GM19328 (cell line): Measurements from ENCODE around the gene SLC1A5.
A peak's percentile ranks its signal among the peaks of the same experiment; 100 is the strongest.
"Not testable (repeated sequence)": the region's sequence is repeated elsewhere in the genome, so short reads cannot be mapped to it uniquely, and the experiment has no call there.

Experiments
- ATAC-seq: cut with Tn5 transposase; IDR thresholded peaks from one replicate; pipeline ENCODE4 v1.9.1; 2021; ENCODE audit warnings: mild to moderate bottlenecking, moderate library complexity; ENCODE audit not compliant: unreplicated experiment

SLC1A5 gene

DNA sequence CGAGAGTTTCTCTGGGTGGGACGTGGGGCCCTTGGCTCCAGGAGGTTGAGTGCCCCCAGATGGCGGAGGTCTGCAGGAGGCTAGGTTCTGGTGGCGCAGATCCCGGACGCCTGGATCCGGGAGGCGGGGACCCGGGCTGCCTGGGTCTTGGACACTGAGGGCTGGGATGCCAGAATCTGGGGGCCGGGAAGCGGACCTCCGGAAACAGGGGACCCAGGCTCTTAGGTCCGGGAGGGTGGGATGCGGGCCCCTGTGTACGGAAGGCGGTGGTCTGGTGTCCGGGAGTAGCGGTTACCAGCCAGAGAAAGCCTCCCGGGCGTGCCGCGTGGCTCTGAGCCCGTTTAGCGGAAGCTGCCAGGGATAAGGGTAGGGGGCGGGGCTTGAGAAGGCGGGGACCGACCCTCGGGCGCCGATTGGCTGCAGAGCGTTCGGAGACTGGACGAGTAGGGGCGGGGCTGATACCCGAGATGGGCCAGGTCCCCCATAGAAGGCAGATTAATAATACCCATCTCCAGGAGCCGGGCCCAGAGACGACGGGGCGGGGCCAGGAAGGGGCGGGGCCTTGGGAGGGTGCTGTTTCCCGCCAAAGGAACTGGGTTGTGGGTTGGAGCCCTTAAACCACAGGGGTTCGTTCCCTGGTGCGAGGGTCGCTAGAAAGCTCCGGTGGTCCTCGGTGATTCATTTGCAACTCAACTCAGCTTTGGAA is at the start of gene SLC1A5:
SLC1A5 (minus strand) TSS at position 333 of the 706 bp plus-strand sequence. CDS start 629 bp downstream, outside the sequence.
- peak; percentile 57 for ATAC-seq

DNA sequence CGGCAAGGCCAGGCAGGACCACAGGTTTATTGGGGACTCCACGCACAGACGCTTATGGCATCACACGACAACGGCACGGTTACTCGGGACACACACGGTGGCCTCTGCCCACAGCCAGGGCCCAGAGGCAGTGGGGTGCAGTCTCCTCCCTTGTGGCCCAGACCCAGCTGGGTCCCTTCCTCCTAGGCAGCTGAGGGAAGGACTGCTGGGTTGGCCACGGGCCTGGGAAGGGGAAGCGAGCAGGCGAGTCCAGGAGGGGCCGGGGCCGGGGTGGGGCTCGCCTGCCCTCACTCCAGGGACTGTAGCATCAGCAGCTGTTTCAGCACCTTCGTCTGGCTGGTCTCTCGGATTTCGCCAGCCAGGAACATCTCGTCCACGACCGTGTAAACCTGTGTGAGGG is 49.8 kb upstream of the SLC1A5 start:
- no peak for ATAC-seq

DNA sequence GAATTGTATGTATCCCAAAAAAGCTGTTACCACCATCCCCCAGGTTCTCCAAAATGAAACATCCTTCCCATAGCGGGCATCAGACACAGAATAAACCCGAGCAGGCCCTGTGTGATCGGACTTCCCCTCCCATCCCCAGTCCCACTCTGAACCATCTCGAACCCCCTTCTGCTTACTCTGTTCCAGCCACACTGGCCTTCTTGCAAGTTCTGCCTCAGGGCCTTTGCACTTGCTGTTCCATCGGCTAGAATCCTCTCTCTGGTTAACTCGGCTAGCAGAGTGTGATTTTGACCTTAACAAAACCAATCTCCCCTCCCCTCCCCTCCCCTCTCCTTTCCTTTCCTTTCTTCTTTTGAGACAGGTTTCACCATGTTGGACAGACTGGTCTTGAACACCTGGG is 46.6 kb upstream of the SLC1A5 start:
- ATAC-seq, result no peak

DNA sequence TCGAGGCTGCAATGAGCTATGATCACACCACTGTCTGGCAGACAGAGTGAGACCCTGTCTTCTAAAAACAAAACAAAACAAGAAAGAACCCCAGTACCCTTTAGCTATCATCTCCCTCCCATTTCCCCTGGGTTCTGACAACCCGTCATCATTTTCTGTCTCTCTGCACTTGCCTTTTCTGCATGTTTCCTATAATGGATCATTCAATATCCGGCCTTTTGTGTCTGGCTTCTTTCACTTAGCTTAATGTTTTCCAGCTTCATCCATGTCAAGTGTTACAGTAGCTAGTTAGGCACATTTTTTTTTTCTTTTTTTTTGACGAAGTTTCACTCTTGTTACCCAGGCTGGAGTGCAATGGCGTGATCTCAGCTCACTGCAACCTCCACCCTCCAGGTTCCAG is 45.7 kb upstream of the SLC1A5 start:
- ATAC-seq, result no peak

DNA sequence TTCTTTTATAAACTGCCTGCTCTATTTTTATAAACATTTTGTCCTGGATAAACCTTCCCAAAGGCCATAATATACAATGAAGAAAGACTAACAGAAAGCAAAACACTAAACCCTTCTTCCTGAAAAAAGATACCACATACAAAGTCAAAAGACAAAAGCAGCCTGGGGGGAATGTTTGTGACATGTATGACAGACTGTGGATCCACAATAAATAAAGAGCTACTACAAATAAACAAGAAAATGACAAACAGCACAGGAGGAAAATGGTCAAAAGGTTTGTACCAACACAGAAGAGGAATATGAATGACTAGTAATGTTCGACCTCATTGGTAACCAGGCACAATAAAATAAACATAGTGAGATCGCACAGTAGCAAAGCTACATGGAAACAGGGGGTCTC is 42.5 kb upstream of the SLC1A5 start:
- no peak for ATAC-seq

DNA sequence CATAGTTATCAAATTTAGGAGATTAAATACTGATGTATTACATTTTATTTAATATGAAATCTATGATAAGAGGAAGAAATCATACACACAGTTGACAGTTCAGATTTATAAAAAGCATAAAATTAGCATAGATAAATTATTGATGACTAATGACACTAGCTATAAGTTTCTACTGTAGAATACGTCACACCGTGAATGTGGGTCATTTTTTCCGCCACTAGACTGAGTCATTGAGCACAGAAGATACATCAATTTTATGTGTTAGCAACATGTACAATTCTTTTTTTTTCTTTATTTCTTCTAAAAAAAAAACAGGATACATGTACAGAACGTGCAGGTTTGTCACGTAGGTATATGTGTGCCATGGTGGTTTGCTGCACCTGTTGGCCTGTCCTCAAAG is 40.1 kb upstream of the SLC1A5 start:
- ATAC-seq, result no peak

DNA sequence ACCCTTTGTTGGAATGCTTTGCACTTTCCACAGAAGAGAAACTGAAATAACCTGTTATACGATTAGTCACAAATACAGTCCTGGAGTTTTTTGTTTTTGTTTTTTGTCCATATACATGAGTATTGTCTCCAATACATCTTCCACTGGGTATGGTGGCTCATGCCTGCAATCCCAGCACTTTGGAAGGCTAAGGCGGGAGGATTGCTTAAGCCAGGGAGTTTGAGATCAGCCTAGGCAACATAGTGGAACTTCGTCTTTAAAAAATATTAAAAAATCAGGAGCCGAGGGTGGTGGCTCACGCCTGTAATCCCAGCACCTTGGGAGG is 37.3 kb upstream of the SLC1A5 start:
- no peak for ATAC-seq

GRCh38 chr19:46824890-46825730 is 36.7 kb upstream of the SLC1A5 start:
- ATAC-seq, result no peak

- no peak for ATAC-seq
Measured at GRCh38 chr19:46823049-46823448, 34.7 kb upstream of the SLC1A5 start.

- ATAC-seq, result not testable (repeated sequence)
Measured at GRCh38 chr19:46822410-46822787, 34.0 kb upstream of the SLC1A5 start.

DNA sequence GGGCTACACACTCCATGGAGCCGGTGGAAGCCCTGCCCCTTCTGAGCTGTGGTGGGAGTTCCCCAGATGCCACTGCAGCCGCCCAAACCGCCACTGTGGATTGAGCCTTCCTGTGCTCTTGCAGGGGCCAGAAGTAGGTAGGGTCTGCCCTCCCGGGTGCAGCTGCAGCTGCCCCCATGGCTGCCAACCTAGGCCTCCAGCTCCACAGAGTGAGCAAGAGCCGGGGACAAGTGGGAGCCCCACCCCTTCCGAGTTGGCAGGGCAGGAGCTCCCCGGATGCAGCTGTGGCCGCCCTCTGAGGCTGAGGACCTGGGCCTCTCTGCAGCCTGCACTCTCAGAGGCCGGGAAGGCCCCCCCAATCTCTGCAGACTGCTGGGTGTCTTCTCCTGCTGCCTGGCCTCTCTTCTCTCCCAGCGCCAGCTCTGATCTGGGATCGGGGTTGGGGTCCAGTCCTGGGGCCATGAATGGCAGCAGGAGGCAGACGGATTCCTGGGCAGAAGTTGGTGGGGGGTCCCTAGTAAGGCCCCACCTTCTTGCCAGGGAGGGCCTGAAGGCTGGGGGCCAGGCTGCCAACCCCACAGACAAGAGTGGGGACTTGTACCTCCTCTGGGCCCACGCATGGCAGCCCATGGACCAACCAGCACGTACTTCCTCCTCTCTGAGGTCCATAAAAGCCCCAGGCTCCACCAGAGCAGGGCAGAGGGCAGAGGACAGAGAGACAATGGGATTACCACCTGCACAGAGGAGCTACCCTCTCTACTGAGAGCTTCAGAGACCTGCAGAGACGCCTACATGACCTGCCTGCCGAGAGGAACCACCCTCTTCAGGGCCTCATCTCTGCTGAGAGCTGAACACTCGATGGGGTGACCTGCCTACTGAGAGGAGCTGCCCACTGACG is 33.4 kb upstream of the SLC1A5 start:
- no peak for ATAC-seq

DNA sequence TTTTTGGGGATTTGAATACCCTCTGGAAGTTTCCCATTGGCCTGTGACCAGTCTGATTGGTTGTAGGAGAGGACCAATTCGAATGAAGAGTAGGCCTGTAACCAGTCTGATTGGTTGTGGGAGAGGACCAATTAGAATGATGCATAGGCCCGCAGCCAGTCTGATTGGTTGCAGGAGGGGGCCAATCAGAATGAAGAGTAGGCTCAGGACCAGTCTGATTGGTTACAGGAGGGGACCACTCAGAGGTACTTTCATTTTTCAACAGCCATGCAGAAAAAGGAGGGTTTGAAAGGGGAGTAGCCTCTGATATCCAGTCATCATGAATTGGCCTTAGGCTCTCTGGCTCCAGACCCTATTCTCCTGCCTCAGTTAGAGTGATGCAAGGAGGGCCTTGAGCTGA is 30.4 kb upstream of the SLC1A5 start:
- no peak for ATAC-seq

- no peak for ATAC-seq
Measured at GRCh38 chr19:46815833-46816627, 27.6 kb upstream of the SLC1A5 start.

DNA sequence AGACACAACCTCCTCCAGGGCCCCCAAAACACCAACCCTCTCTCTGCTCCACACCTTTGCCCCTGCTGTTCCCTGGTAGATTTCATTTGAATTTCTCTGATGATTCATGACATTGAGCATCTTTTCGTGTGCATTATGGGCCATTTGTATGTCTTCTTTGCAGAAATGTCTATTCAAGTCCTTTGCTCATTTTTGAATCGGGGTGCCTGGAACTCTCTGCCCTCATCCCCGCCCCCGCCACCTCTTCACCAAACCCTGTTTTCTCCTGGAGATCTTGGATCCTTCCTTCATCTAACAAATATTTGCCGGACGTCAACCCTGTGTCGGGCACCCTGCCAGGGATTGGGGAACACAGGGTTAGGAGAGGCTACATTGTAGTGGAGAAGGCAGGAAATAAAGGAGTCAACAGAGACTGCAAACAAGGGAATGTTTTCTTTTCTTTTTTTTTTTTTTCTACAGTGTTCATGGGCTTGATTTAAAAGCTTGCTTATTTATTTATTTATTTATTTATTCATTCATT is 25.5 kb upstream of the SLC1A5 start:
- no peak for ATAC-seq

GRCh38 chr19:46812977-46813838 is 24.8 kb upstream of the SLC1A5 start:
- ATAC-seq, result no peak

DNA sequence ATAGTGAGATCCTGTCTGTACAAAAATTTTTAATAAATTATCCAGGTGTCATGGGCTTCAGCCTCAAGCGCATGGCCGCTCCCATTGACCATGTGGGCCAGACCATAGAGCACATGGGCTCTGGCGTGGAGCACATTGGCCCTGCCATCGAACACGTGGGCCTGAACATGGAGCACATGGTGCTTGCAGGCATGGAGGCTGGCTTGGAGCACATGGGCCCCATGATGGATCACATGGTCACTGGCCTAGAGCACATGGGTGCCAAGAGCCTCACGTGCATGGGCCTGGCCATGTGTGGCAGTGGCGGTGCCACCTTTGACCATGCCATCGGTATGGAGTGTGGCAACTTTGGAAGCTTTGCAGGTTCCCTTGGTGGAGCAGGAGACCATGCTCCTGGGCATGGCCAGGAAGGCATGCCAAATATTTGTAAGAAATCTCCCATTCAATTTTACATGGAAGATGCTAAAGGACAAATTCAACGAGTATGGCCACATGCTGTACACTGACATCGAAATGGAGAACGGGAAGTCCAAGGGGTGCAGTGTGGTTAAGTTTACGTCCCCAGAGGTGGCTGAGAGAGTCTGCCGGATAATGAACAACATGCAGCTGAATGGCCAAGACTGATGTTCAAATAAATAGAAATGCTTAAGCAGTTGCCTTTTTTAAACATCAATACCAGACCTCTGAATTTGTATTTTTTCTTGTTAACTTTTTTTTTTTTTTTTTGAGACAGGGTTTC is 21.3 kb upstream of the SLC1A5 start:
- ATAC-seq, result no peak

DNA sequence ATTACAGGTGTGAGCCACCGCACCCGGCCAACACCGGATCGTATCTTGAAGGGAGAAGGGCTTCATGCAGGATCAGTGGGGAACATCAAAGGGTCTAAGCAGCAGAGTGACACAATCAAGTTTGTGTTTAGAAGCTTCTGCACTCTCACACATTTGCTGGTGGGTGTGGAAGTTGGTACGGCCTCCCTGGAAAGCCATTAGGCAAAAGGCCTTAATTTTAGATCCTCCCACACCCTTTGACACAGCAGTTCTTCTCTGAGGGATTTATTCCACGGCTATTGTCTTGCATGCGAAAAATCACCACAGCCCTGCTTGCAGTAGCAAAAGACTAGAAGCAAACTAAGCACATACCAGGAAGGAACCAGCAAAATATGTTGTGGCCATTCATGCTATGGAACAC is 18.3 kb upstream of the SLC1A5 start:
- no peak for ATAC-seq

GRCh38 chr19:46804432-46804831 is 16.0 kb upstream of the SLC1A5 start:
- not testable (repeated sequence) for ATAC-seq

- no peak for ATAC-seq
Measured at GRCh38 chr19:46803555-46803954, 15.2 kb upstream of the SLC1A5 start.
